Ishikawa (cell line): Measurements from ENCODE around the gene SLC35E2B.

Experiments used
- CEBPB ChIP-seq: IDR thresholded peaks from 2 replicates; pipeline ENCODE4 v1.6.1; 2012
- CREB1 ChIP-seq: IDR thresholded peaks from 2 replicates; pipeline ENCODE4 v1.6.1; 2012; ENCODE audit warnings: low read depth
- EGR1 ChIP-seq: IDR thresholded peaks from 2 replicates; pipeline ENCODE4 v1.6.1; 2012
- EP300 ChIP-seq: IDR thresholded peaks from 2 replicates; pipeline ENCODE4 v1.6.1; 2012; ENCODE audit warnings: borderline replicate concordance
- FOXM1 ChIP-seq: IDR thresholded peaks from 2 replicates; pipeline ENCODE4 v1.6.1; 2012; ENCODE audit warnings: low read depth, borderline replicate concordance
- MAX ChIP-seq: IDR thresholded peaks from 2 replicates; pipeline ENCODE4 v1.6.1; 2012
- NFIC ChIP-seq: IDR thresholded peaks from 2 replicates; pipeline ENCODE4 v1.6.1; 2012
- RAD21 ChIP-seq: IDR thresholded peaks from 2 replicates; pipeline ENCODE4 v1.6.1; 2012; ENCODE audit warnings: low read depth
- REST ChIP-seq: IDR thresholded peaks from 2 replicates; pipeline ENCODE4 v1.6.1; 2012; ENCODE audit warnings: low read depth, mild to moderate bottlenecking
- TAF1 ChIP-seq: IDR thresholded peaks from 2 replicates; pipeline ENCODE4 v1.6.1; 2012; ENCODE audit warnings: low read depth, mild to moderate bottlenecking
- TCF12 ChIP-seq: IDR thresholded peaks from 2 replicates; pipeline ENCODE4 v1.6.1; 2012; ENCODE audit warnings: low read depth
- TEAD4 ChIP-seq: IDR thresholded peaks from 2 replicates; pipeline ENCODE4 v1.6.1; 2012
- USF1 ChIP-seq: IDR thresholded peaks from 2 replicates; pipeline ENCODE4 v1.6.1; 2012
- YY1 ChIP-seq: IDR thresholded peaks from 2 replicates; pipeline ENCODE4 v1.6.1; 2012; ENCODE audit warnings: low read depth
- ZBTB7A ChIP-seq: IDR thresholded peaks from 2 replicates; pipeline ENCODE4 v1.6.1; 2012; ENCODE audit warnings: low read depth

SLC35E2B gene

GRCh38 chr1:1703796-1704195 is 11.2 kb upstream of the SLC35E2B start:
- TF ChIP-seq TEAD4 (no peak), MAX (no peak), CEBPB (no peak), USF1 (no peak), EP300 (no peak), EGR1 (no peak), FOXM1 (no peak), TCF12 (no peak), ZBTB7A (no peak), CREB1 (no peak), RAD21 (no peak), NFIC (no peak), YY1 (no peak), REST (no peak), TAF1 (no peak)

GRCh38 chr1:1687846-1688245 is 4.7 kb downstream of the SLC35E2B start:
- TF ChIP-seq TCF12 (no peak), EGR1 (no peak), NFIC (no peak), ZBTB7A (no peak), CREB1 (no peak), YY1 (no peak), MAX (no peak), CEBPB (no peak), EP300 (no peak), TEAD4 (no peak), USF1 (no peak), TAF1 (no peak), FOXM1 (no peak), REST (no peak), RAD21 (no peak)

- TF ChIP-seq ZBTB7A (no peak), RAD21 (no peak), CEBPB (no peak), USF1 (no peak), NFIC (no peak), CREB1 (no peak), TEAD4 (no peak)
Observed at GRCh38 chr1:1684031-1684681, 8.4 kb downstream of the SLC35E2B start.

GRCh38 chr1:1683104-1683905 is 9.3 kb downstream of the SLC35E2B start:
- TF ChIP-seq FOXM1 (no peak), TEAD4 (no peak), USF1 (no peak), CREB1 (no peak), TAF1 (no peak), EGR1 (no peak), RAD21 (no peak), TCF12 (no peak), NFIC (no peak), ZBTB7A (no peak), MAX (no peak), REST (no peak), CEBPB (no peak), EP300 (no peak), YY1 (no peak)
